B cell (primary cell): ENCODE data around the gene GRIK5. TPM values are rescaled to one million over a fixed set of nuclear protein-coding genes. Genes with fewer than 3 reads are reported as not detected.

Source experiments
- ATAC-seq: fragments of 200-7000 bp; cut with Tn5 transposase; one replicate; pipeline ENCODE4 v1.10.0; 2021; ENCODE audit warnings: low read depth, mild to moderate bottlenecking, moderate number of reproducible peaks, moderate library complexity
- CTCF ChIA-PET: fragments of 350-600 bp; sonication (Branson Sonifier 250); formaldehyde crosslinking; loops from one replicate; lab custom pipeline; 2021; ENCODE audit warnings: antibody characterized with exemption, inconsistent platforms; lab: Charles Lee
- POLR2A ChIA-PET: fragments of 350-600 bp; sonication (Branson Sonifier 250); formaldehyde crosslinking; loops from one replicate; lab custom pipeline; 2021; ENCODE audit warnings: antibody characterized with exemption; lab: Charles Lee
- DNase-seq: peaks from one replicate; pipeline ENCODE4 v3.0.0; 2013
- H2AFZ ChIP-seq: 2 replicates; pipeline ENCODE4 v1.6.1; 2012; ENCODE audit warnings: mild to moderate bottlenecking, low read depth, low read length; ENCODE audit not compliant: insufficient read depth, poor library complexity, severe bottlenecking
- H3K27ac ChIP-seq, 2 donors: 1 replicate in 1 of 2; 2 replicates in 1 of 2; pipeline ENCODE4 v1.5.1; 2012 to 2013; ENCODE audit warnings: low read length in 2 of 2, mild to moderate bottlenecking in 2 of 2, moderate library complexity in 1 of 2
- H3K27me3 ChIP-seq, 4 experiments: fragments of 200-600 bp in 1 of 4; sonication (generic) in 1 of 4; replicated peaks in 1 of 4; 1 replicate in 2 of 4; 2 replicates in 2 of 4; pipeline versions ENCODE4 v1.6.1 to v1.7.0; 2013 to 2016; ENCODE audit warnings: low read length in 3 of 4, mild to moderate bottlenecking in 2 of 4, mixed read lengths in 1 of 4, moderate library complexity in 1 of 4; ENCODE audit not compliant: insufficient read depth in 4 of 4, control insufficient read depth in 3 of 4; ENCODE audit errors: control extremely low read depth in 1 of 4
- H3K36me3 ChIP-seq, 2 experiments: replicated peaks in 1 of 2; 1 replicate in 1 of 2; 2 replicates in 1 of 2; pipeline versions ENCODE4 v1.6.1 to v1.7.1; 2013; ENCODE audit warnings: low read length in 1 of 2; ENCODE audit not compliant: insufficient read depth in 2 of 2, control insufficient read depth in 1 of 2; ENCODE audit errors: control extremely low read depth in 1 of 2, extremely low read depth in 1 of 2
- H3K4me1 ChIP-seq, 2 donors: fragments of 200-600 bp in 1 of 2; sonication (generic) in 1 of 2; 1 replicate in 1 of 2; 2 replicates in 1 of 2; pipeline versions ENCODE4 v1.5.1 to v1.6.1; 2013 to 2017; ENCODE audit warnings: low read length in 2 of 2; ENCODE audit not compliant: control insufficient read depth in 2 of 2, insufficient read depth in 2 of 2
- H3K4me2 ChIP-seq: replicated peaks from 2 replicates; pipeline ENCODE3; 2012; ENCODE audit warnings: mild to moderate bottlenecking, low read depth, low read length; ENCODE audit not compliant: poor library complexity, severe bottlenecking
- H3K4me3 ChIP-seq, 5 experiments: fragments of 200-600 bp in 1 of 5; sonication (generic) in 1 of 5; 1 replicate in 3 of 5; 2 replicates in 2 of 5; pipeline versions ENCODE4 v1.5.1 to v1.7.0; 2011 to 2016; ENCODE audit warnings: low read length in 4 of 5, mild to moderate bottlenecking in 4 of 5, low read depth in 2 of 5, control low read depth in 1 of 5, moderate library complexity in 1 of 5; ENCODE audit not compliant: insufficient read depth in 1 of 5; ENCODE audit errors: control extremely low read depth in 1 of 5, extremely low read depth in 1 of 5
- H3K79me2 ChIP-seq: fragments of 200-600 bp; sonication (generic); one replicate; pipeline ENCODE4 v1.6.0; 2016; ENCODE audit warnings: low read length; ENCODE audit not compliant: control insufficient read depth, insufficient read depth
- H3K9ac ChIP-seq: fragments of 200-600 bp; sonication (generic); 2 replicates; pipeline ENCODE4 v1.6.1; 2017; ENCODE audit warnings: mild to moderate bottlenecking, low read length, moderate library complexity
- H3K9me3 ChIP-seq, 3 donors: one replicate each; pipeline versions ENCODE4 v1.6.1 to v1.7.1; 2013; ENCODE audit warnings: low read length in 2 of 3; ENCODE audit not compliant: control insufficient read depth in 2 of 3, insufficient read depth in 1 of 3; ENCODE audit errors: control extremely low read depth in 1 of 3
- H4K20me1 ChIP-seq: 2 replicates; pipeline ENCODE4 v1.6.0; 2012; ENCODE audit warnings: mild to moderate bottlenecking, low read length; ENCODE audit not compliant: insufficient read depth, control insufficient read depth, poor library complexity, severe bottlenecking
- H3K27ac Mint-ChIP-seq: one replicate; pipeline ENCODE4 v1.8.0; 2021; ENCODE audit warnings: mixed read lengths
- H3K27me3 Mint-ChIP-seq: one replicate; pipeline ENCODE4 v1.8.0; 2021; ENCODE audit warnings: mixed read lengths
- H3K4me1 Mint-ChIP-seq: one replicate; pipeline ENCODE4 v1.8.0; 2021; ENCODE audit warnings: mixed read lengths
- H3K4me3 Mint-ChIP-seq: one replicate; pipeline ENCODE4 v1.8.0; 2021; ENCODE audit warnings: mixed read lengths
- H3K9me3 Mint-ChIP-seq: one replicate; pipeline ENCODE4 v1.8.0; 2022; ENCODE audit warnings: mixed read lengths; ENCODE audit not compliant: insufficient read depth
- CTCF ChIP-seq: fragments of 200-600 bp; IDR thresholded peaks from one replicate; pipeline ENCODE4 v1.8.0; 2022; ENCODE audit warnings: antibody characterized with exemption, mild to moderate bottlenecking
- EZH2 ChIP-seq: IDR thresholded peaks from 2 replicates; pipeline ENCODE4 v1.6.1; 2012; ENCODE audit warnings: borderline replicate concordance, low read depth, mild to moderate bottlenecking, moderate library complexity, low read length; ENCODE audit not compliant: insufficient read depth, poor library complexity, severe bottlenecking
- WGBS: methylation state at CpG from one replicate; pipeline ENCODE4 v1.1.5; 2013; ENCODE audit warnings: missing lambda C conversion rate; ENCODE audit not compliant: insufficient coverage; 5-methylcytosine and 5-hydroxymethylcytosine counted together
- intact Hi-C: fragments of 100-400 bp; cut with micrococcal nuclease; formaldehyde crosslinking; loops from one replicate; pipeline ENCODE4 v1.10.0; 2022
- polyA plus RNA-seq: library from polyadenylated mRNA; depleted of rRNA; stranded (reverse); fragments of >200 nt; gene quantifications from 2 replicates; pipeline ENCODE4 v1.2.3, GENCODE V29; 2012
- total RNA-seq, 2 donors: library from RNA; stranded (reverse); fragments of 120-200 nt in 1 of 2; gene quantifications; 1 replicate in 1 of 2; 2 replicates in 1 of 2; pipeline versions ENCODE4 v1.2.3 to v1.2.4, GENCODE V29; 2013 to 2022

GRIK5 gene
- total and polyA plus RNA-seq, 2 donors (not counting 1 experiment from before 2014, with no cell fraction given), result 0.09 to 0.27 TPM

GRCh38 chr19:42089772-42090171 lies 19.8 kb upstream of the GRIK5 start:
- H3K4me3 Mint-ChIP-seq, result no peak overlapping the region

More at GRCh38 chr19:42089772-42090171, 19.8 kb upstream of the GRIK5 start:
- H3K27ac ChIP-seq, result peak overlapping the region in 1 of 2 donors; percentile 78
- ChIA-PET CTCF (no interaction called here), POLR2A (no interaction called here)
- Mint-ChIP-seq H3K9me3 (no peaks in the 10 kb centered on the region), H3K4me1 (peaks cover 51% of the 10 kb centered on the region), H3K27me3 (no peaks in the 10 kb centered on the region), H3K27ac (peak overlapping the region; percentile 80)
- H3K4me2 ChIP-seq, result no peak overlapping the region
- DNase-seq (no peak), ATAC-seq (no peak)
- no peaks in the 10 kb centered on the region for H3K27me3 ChIP-seq
- peaks cover under 1 to 36% of the 10 kb centered on the region in 2 experiments for H3K36me3 ChIP-seq
- peaks cover 16 to 49% of the 10 kb centered on the region in 2 donors for H3K4me1 ChIP-seq
- no peak for TF ChIP-seq CTCF
- TF ChIP-seq EZH2, result no peak
- peaks cover 9% of the 10 kb centered on the region for H3K79me2 ChIP-seq
- WGBS, result 93% methylated on average over 12 of the region's 13 CpGs
- H4K20me1 ChIP-seq, result peaks cover 57% of the 10 kb centered on the region
- intact Hi-C loops, result no loop called here
- no peak overlapping the region for H3K4me3 ChIP-seq
- no peak overlapping the region for H3K9ac ChIP-seq
- no peaks in the 10 kb centered on the region for H3K9me3 ChIP-seq
- H2AFZ ChIP-seq, result no peak overlapping the region
